NB4 (cell line): Measurements from ENCODE around the gene MCM5.

Experiments used
- CTCF ChIP-seq: IDR thresholded peaks from one replicate; pipeline ENCODE4 v1.5.1; 2012; ENCODE audit warnings: low read depth, low read length
- MAX ChIP-seq: IDR thresholded peaks from 2 replicates; pipeline ENCODE4 v1.6.1; 2011; ENCODE audit warnings: low read depth, low read length

- TF ChIP-seq MAX (peak; percentile 91), CTCF (no peak)
Measured at GRCh38 chr22:35409783-35410662, 10.1 kb downstream of the MCM5 start.
